H9 (cell line): ENCODE measurements around the gene ACYP1. TPM values are rescaled to one million over a fixed set of nuclear protein-coding genes. Genes with fewer than 3 reads are reported as not detected.

Source experiments
- DNase-seq: peaks from one replicate; pipeline ENCODE4 v3.0.0-alpha.2; 2017
- H2AFZ ChIP-seq: one replicate; pipeline ENCODE4 v1.6.1; 2013; ENCODE audit warnings: mild to moderate bottlenecking, low read length, control low read depth, moderate library complexity
- H2AK5ac ChIP-seq: 2 replicates; pipeline ENCODE4 v1.6.1; 2013; ENCODE audit warnings: low read length, control low read depth, mixed read lengths; ENCODE audit not compliant: insufficient read length
- H2BK120ac ChIP-seq: one replicate; pipeline ENCODE4 v1.6.1; 2013; ENCODE audit warnings: low read depth, mild to moderate bottlenecking, low read length, control low read depth, inconsistent platforms; ENCODE audit not compliant: poor library complexity, severe bottlenecking
- H2BK12ac ChIP-seq: 2 replicates; pipeline ENCODE4 v1.6.1; 2013; ENCODE audit warnings: low read length, control low read depth, mixed read lengths, low read depth; ENCODE audit not compliant: insufficient read length
- H2BK15ac ChIP-seq: 2 replicates; pipeline ENCODE4 v1.6.1; 2013; ENCODE audit warnings: low read depth, low read length, control low read depth
- H2BK20ac ChIP-seq: one replicate; pipeline ENCODE4 v1.6.1; 2013; ENCODE audit warnings: low read depth, mild to moderate bottlenecking, low read length, control low read depth, inconsistent platforms; ENCODE audit not compliant: poor library complexity, severe bottlenecking
- H2BK5ac ChIP-seq: 2 replicates; pipeline ENCODE4 v1.6.1; 2013; ENCODE audit warnings: low read length, control low read depth, mixed read lengths; ENCODE audit not compliant: insufficient read length
- H3K14ac ChIP-seq: 2 replicates; pipeline ENCODE4 v1.6.1; 2013; ENCODE audit warnings: low read length, control low read depth; ENCODE audit not compliant: insufficient read depth
- H3K18ac ChIP-seq: 2 replicates; pipeline ENCODE4 v1.6.1; 2013; ENCODE audit warnings: low read depth, mild to moderate bottlenecking, mixed read lengths, low read length, control low read depth; ENCODE audit not compliant: insufficient read length
- H3K23ac ChIP-seq: 2 replicates; pipeline ENCODE4 v1.6.1; 2013; ENCODE audit warnings: low read length, control low read depth, mixed read lengths, low read depth; ENCODE audit not compliant: insufficient read length
- H3K23me2 ChIP-seq: 2 replicates; pipeline ENCODE4 v1.6.1; 2013; ENCODE audit warnings: low read depth, mild to moderate bottlenecking, mixed read lengths, low read length, control low read depth; ENCODE audit not compliant: insufficient read length, poor library complexity, severe bottlenecking
- H3K27ac ChIP-seq: 2 replicates; pipeline ENCODE4 v1.5.1; 2013; ENCODE audit warnings: low read length, control low read depth, mixed read lengths, low read depth; ENCODE audit not compliant: insufficient read length
- H3K27me3 ChIP-seq: 2 replicates; pipeline ENCODE4 v1.6.1; 2013; ENCODE audit warnings: low read length, control low read depth, inconsistent platforms; ENCODE audit not compliant: insufficient read depth
- H3K4ac ChIP-seq: 2 replicates; pipeline ENCODE4 v1.6.1; 2013; ENCODE audit warnings: low read depth, mild to moderate bottlenecking, control low read depth, inconsistent platforms, low read length, moderate library complexity
- H3K4me1 ChIP-seq: 2 replicates; pipeline ENCODE4 v1.6.1; 2013; ENCODE audit warnings: low read length, control low read depth, inconsistent platforms; ENCODE audit not compliant: insufficient read depth
- H3K4me2 ChIP-seq: 2 replicates; pipeline ENCODE4 v1.6.1; 2013; ENCODE audit warnings: low read length, control low read depth, mixed read lengths; ENCODE audit not compliant: insufficient read length, insufficient read depth
- H3K56ac ChIP-seq: 2 replicates; pipeline ENCODE4 v1.6.1; 2013; ENCODE audit warnings: low read depth, mild to moderate bottlenecking, mixed read lengths, low read length, control low read depth; ENCODE audit not compliant: insufficient read length
- H3K79me1 ChIP-seq: 2 replicates; pipeline ENCODE4 v1.6.1; 2013; ENCODE audit warnings: low read depth, mild to moderate bottlenecking, moderate library complexity, low read length, control low read depth, inconsistent platforms; ENCODE audit not compliant: insufficient read depth, poor library complexity, severe bottlenecking
- H3K79me2 ChIP-seq: 2 replicates; pipeline ENCODE4 v1.6.1; 2013; ENCODE audit warnings: low read length, control low read depth, inconsistent platforms; ENCODE audit not compliant: insufficient read depth
- H3K9ac ChIP-seq: 2 replicates; pipeline ENCODE4 v1.6.1; 2013; ENCODE audit warnings: low read length, control low read depth, mixed read lengths; ENCODE audit not compliant: insufficient read length; ENCODE audit errors: extremely low read depth
- H3K9me3 ChIP-seq: one replicate; pipeline ENCODE4 v1.6.1; 2013; ENCODE audit warnings: low read depth, low read length, inconsistent platforms; ENCODE audit not compliant: control insufficient read depth
- H3T11ph ChIP-seq: one replicate; pipeline ENCODE4 v1.6.1; 2013; ENCODE audit warnings: mild to moderate bottlenecking, low read length, control low read depth, inconsistent platforms
- H4K20me1 ChIP-seq: one replicate; pipeline ENCODE4 v1.6.1; 2013; ENCODE audit not compliant: control insufficient read depth, insufficient read length, insufficient read depth
- H4K5ac ChIP-seq: 2 replicates; pipeline ENCODE4 v1.6.1; 2013; ENCODE audit warnings: low read depth, mild to moderate bottlenecking, mixed read lengths, low read length, control low read depth; ENCODE audit not compliant: insufficient read length
- H4K8ac ChIP-seq: replicated peaks from 2 replicates; pipeline ENCODE4 v1.6.1; 2013; ENCODE audit warnings: low read length, control low read depth, mixed read lengths, low read depth; ENCODE audit not compliant: insufficient read length
- H4K91ac ChIP-seq: 2 replicates; pipeline ENCODE4 v1.6.1; 2013; ENCODE audit warnings: low read depth, mild to moderate bottlenecking, moderate library complexity, mixed read lengths, low read length, control low read depth; ENCODE audit not compliant: insufficient read length
- H3K27ac Mint-ChIP-seq, 3 experiments: 2 replicates in 2 of 3; 3 replicates in 1 of 3; pipeline ENCODE4 v1.8.0; 2020 to 2021; ENCODE audit warnings: mixed read lengths in 3 of 3, mild to moderate bottlenecking in 1 of 3, moderate library complexity in 1 of 3
- H3K27me3 Mint-ChIP-seq: 2 replicates; pipeline ENCODE4 v1.8.0; 2021; ENCODE audit warnings: low read depth, mild to moderate bottlenecking, moderate library complexity, mixed read lengths
- H3K36me3 Mint-ChIP-seq, 3 experiments: 2 replicates in 2 of 3; 3 replicates in 1 of 3; pipeline ENCODE4 v1.8.0; 2020 to 2021; ENCODE audit warnings: low read depth in 3 of 3, mixed read lengths in 3 of 3; ENCODE audit not compliant: insufficient read depth in 1 of 3
- H3K4me1 Mint-ChIP-seq, 2 experiments: 2 replicates each; pipeline ENCODE4 v1.8.0; 2020; ENCODE audit warnings: mixed read lengths in 2 of 2
- H3K4me3 Mint-ChIP-seq, 2 experiments: 2 replicates in 1 of 2; 3 replicates in 1 of 2; pipeline ENCODE4 v1.8.0; 2020 to 2021; ENCODE audit warnings: mild to moderate bottlenecking in 2 of 2, mixed read lengths in 2 of 2, moderate library complexity in 1 of 2
- H3K9me3 Mint-ChIP-seq, 2 experiments: 2 replicates in 1 of 2; 3 replicates in 1 of 2; pipeline ENCODE4 v1.8.0; 2020; ENCODE audit warnings: mild to moderate bottlenecking in 2 of 2, mixed read lengths in 2 of 2, moderate library complexity in 1 of 2
- WGBS: extraction: QIAGEN DNeasy Blood & Tissue Kit; methylation state at CpG from one replicate; pipeline ENCODE4 v1.1.7; 2013; ENCODE audit warnings: missing lambda C conversion rate, low lambda C conversion rate, mixed read lengths; ENCODE audit not compliant: insufficient read length; ENCODE audit errors: extremely low coverage; 5-methylcytosine and 5-hydroxymethylcytosine counted together
- total RNA-seq: library from RNA; stranded (reverse); gene quantifications from 2 replicates; pipeline ENCODE4 v1.2.1, GENCODE V29; 2021
- TF ChIP-seq, protein P1 (sequence below): fragments of 200-600 bp; sonication (generic); conservative IDR thresholded peaks from 3 replicates; pipeline ENCODE4 v1.8.0; 2021; ENCODE audit warnings: antibody characterized with exemption, mild to moderate bottlenecking

The ACYP1 gene
- total RNA-seq, 1 experiment from 2014 or later = 18.9 TPM

DNA sequence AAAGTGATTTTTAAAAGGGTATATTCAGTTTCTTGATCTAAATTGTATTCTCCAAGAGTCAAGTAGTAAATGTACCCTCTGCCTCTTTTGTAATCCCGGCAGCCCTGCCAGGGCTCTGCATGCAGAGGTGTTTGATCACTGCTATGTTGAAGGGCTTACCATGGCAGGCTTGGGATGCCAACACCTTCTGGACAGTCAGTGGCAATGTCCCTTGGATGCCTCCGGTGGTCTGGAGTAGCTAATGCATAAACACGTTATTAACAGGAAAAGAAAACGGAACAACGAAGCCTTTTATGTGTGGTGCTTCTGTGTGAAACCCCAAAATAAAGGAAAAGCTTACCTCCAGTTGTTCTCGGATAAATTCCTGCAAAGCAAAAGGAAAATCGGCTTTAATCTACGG lies 41.2 kb downstream of the ACYP1 start:
- WGBS = no CpG with 5 or more reads among the region's 8 CpGs
- Histone ChIP-seq H2AFZ (no peak overlapping the region), H3K23ac (no peak overlapping the region), H2BK15ac (no peak overlapping the region), H3K23me2 (no peaks in the 10 kb centered on the region), H2BK5ac (no peak overlapping the region), H3K79me1 (no peaks in the 10 kb centered on the region), H3K27me3 (no peaks in the 10 kb centered on the region), H3K18ac (no peak overlapping the region), H3K9ac (no peak overlapping the region), H3K79me2 (no peaks in the 10 kb centered on the region), H2BK20ac (no peak overlapping the region), H4K20me1 (no peaks in the 10 kb centered on the region), H2BK12ac (no peak overlapping the region), H3K9me3 (no peaks in the 10 kb centered on the region), H3K56ac (no peak overlapping the region), H3K27ac (no peak overlapping the region), H3K4me1 (no peaks in the 10 kb centered on the region), H2AK5ac (no peak overlapping the region), H4K91ac (no peak overlapping the region), H4K5ac (no peak overlapping the region), H3K14ac (no peak overlapping the region), H4K8ac (no peak overlapping the region), H3T11ph (no peak overlapping the region), H3K4me2 (no peak overlapping the region), H2BK120ac (no peak overlapping the region), H3K4ac (no peak overlapping the region)
- no peaks in the 10 kb centered on the region for H3K9me3 Mint-ChIP-seq
- DNase-seq = peak; percentile 40
- TF ChIP-seq, protein P1, sequence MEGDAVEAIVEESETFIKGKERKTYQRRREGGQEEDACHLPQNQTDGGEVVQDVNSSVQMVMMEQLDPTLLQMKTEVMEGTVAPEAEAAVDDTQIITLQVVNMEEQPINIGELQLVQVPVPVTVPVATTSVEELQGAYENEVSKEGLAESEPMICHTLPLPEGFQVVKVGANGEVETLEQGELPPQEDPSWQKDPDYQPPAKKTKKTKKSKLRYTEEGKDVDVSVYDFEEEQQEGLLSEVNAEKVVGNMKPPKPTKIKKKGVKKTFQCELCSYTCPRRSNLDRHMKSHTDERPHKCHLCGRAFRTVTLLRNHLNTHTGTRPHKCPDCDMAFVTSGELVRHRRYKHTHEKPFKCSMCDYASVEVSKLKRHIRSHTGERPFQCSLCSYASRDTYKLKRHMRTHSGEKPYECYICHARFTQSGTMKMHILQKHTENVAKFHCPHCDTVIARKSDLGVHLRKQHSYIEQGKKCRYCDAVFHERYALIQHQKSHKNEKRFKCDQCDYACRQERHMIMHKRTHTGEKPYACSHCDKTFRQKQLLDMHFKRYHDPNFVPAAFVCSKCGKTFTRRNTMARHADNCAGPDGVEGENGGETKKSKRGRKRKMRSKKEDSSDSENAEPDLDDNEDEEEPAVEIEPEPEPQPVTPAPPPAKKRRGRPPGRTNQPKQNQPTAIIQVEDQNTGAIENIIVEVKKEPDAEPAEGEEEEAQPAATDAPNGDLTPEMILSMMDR = peak; percentile 66
- peaks cover 0 to 41% (median 24%) of the 10 kb centered on the region in 3 experiments; a peak in 5 of 7 replicates for H3K36me3 Mint-ChIP-seq
- H3K4me3 Mint-ChIP-seq = no peak overlapping the region
- no peaks in the 10 kb centered on the region for H3K27me3 Mint-ChIP-seq
- no peaks in the 10 kb centered on the region for H3K4me1 Mint-ChIP-seq
- H3K27ac Mint-ChIP-seq = no peak overlapping the region
